HepG2 (cell line): ENCODE results near the gene RABGAP1L. TPM values are rescaled to one million over a fixed set of nuclear protein-coding genes. Genes with fewer than 3 reads are reported as not detected.

Experiments used
- HOXD1 ChIP-seq: sonication (generic); formaldehyde crosslinking; IDR thresholded peaks from 2 replicates; pipeline ENCODE4 v1.5.0; 2020; ENCODE audit warnings: missing genetic modification reagents
- KDM6A ChIP-seq: IDR thresholded peaks from 2 replicates; pipeline ENCODE4 v1.6.1; 2016; ENCODE audit warnings: low read depth
- NR2C2 ChIP-seq: sonication (generic); formaldehyde crosslinking; IDR thresholded peaks from 2 replicates; pipeline ENCODE4 v1.4.0; 2020; ENCODE audit warnings: missing genetic modification reagents, mild to moderate bottlenecking, moderate library complexity, borderline replicate concordance
- ONECUT2 ChIP-seq: sonication (generic); formaldehyde crosslinking; IDR thresholded peaks from 2 replicates; pipeline ENCODE4 v1.4.0; 2020; ENCODE audit warnings: missing genetic modification reagents
- POGK ChIP-seq: sonication (generic); formaldehyde crosslinking; conservative IDR thresholded peaks from 2 replicates; pipeline ENCODE4 v1.8.0; 2022; ENCODE audit warnings: mild to moderate bottlenecking, moderate library complexity, missing genetic modification reagents
- RFX5 ChIP-seq: IDR thresholded peaks from 2 replicates; pipeline ENCODE4 v1.6.1; 2011; ENCODE audit warnings: low read depth, low read length, improper control_type of control experiment
- ZNF275 ChIP-seq: sonication (generic); formaldehyde crosslinking; IDR thresholded peaks from 2 replicates; pipeline ENCODE4 v1.8.0; 2022; ENCODE audit warnings: missing genetic modification reagents, mild to moderate bottlenecking, inconsistent platforms, borderline replicate concordance
- ZNF512B ChIP-seq: sonication (generic); formaldehyde crosslinking; IDR thresholded peaks from 2 replicates; pipeline ENCODE4 v1.5.1; 2020; ENCODE audit warnings: missing genetic modification reagents, mild to moderate bottlenecking, borderline replicate concordance
- ZNF773 ChIP-seq: sonication (generic); formaldehyde crosslinking; IDR thresholded peaks from 2 replicates; pipeline ENCODE4 v1.4.0; 2020; ENCODE audit warnings: missing genetic modification reagents, borderline replicate concordance
- polyA plus RNA-seq, 8 experiments: library from polyadenylated mRNA; depleted of rRNA in 3 of 8; stranded (reverse) in 7 of 8; unstranded in 1 of 8; fragments of >200 nt; fragmentation: Illumina TruSeq in 4 of 8; extraction: Trizol in 4 of 8; gene quantifications; 2 replicates each; pipeline versions ENCODE4 v1.2.1 to v1.2.3, GENCODE V29; 2011 to 2016; ENCODE audit warnings: low read depth in 4 of 8, missing spikeins in 1 of 8, mixed read lengths in 1 of 8; ENCODE audit not compliant: insufficient read depth in 1 of 8
- total RNA-seq, 5 experiments: library from RNA; depleted of rRNA; stranded (reverse); fragments of >200 nt; fragmentation: Illumina TruSeq; extraction: Trizol; gene quantifications; 2 replicates each; pipeline ENCODE4 v1.2.3, GENCODE V29; 2016; ENCODE audit warnings: low read depth in 1 of 5
- TF ChIP-seq, protein P1 (sequence below): sonication (generic); formaldehyde crosslinking; IDR thresholded peaks from 2 replicates; pipeline ENCODE4 v1.9.0; 2021; ENCODE audit warnings: mild to moderate bottlenecking, missing genetic modification reagents
- TF ChIP-seq, protein P2 (sequence below): sonication (generic); formaldehyde crosslinking; IDR thresholded peaks from 2 replicates; pipeline ENCODE4 v1.5.0; 2020; ENCODE audit warnings: missing genetic modification reagents
- TF ChIP-seq, protein P3 (sequence below): sonication (generic); formaldehyde crosslinking; IDR thresholded peaks from 2 replicates; pipeline ENCODE4 v1.8.0; 2022; ENCODE audit warnings: missing genetic modification reagents, low read depth, mild to moderate bottlenecking, borderline replicate concordance

The RABGAP1L gene
- total and polyA plus RNA-seq, 2 of the 13 experiments (the other 11 are each of a cell fraction or from before 2014, with no cell fraction given): 7.9 to 22.6 TPM

DNA sequence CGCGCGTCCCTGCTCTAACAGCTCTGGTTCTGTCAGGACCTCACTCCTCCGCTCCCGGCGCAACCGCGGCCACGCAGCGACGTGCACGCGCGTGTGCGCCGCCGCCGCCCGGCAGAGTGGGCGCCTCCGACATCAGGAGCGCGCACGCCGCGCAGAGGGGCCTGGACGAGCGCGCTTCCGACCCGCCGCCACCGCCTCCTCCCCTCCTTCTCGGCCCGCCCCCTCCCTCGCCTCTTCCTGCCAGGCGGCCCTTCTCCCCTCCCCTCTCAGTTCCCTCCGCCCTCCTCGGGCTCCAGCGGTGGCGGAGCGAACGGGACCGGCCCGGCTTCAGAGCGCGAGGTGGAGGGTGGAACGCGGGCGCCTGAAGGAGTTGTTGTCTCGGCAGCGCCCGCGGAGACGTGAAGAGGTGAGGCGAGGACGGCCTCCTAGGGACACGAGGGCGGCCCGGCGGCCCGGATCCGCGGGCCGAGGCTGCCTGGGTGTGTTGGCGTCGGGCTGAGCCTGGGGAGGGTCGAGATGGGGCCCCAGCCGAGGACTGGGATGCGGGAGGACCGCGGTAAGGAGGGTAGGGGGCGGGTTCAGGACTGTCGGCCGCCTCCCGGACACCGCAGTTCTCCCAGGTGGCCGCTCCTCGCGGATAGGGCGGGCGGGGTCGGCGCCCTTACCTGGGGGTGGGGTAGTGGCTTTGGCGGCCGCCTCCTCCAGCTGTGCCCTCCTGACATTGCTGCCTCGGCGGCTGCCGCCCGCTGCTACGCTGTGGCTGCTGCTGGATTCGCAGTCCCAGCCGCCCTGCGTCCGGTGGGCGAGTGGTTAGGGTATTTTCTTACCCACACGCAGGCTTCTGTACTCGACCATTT lies at the start of gene RABGAP1L (continued):
- TF ChIP-seq, protein P1, sequence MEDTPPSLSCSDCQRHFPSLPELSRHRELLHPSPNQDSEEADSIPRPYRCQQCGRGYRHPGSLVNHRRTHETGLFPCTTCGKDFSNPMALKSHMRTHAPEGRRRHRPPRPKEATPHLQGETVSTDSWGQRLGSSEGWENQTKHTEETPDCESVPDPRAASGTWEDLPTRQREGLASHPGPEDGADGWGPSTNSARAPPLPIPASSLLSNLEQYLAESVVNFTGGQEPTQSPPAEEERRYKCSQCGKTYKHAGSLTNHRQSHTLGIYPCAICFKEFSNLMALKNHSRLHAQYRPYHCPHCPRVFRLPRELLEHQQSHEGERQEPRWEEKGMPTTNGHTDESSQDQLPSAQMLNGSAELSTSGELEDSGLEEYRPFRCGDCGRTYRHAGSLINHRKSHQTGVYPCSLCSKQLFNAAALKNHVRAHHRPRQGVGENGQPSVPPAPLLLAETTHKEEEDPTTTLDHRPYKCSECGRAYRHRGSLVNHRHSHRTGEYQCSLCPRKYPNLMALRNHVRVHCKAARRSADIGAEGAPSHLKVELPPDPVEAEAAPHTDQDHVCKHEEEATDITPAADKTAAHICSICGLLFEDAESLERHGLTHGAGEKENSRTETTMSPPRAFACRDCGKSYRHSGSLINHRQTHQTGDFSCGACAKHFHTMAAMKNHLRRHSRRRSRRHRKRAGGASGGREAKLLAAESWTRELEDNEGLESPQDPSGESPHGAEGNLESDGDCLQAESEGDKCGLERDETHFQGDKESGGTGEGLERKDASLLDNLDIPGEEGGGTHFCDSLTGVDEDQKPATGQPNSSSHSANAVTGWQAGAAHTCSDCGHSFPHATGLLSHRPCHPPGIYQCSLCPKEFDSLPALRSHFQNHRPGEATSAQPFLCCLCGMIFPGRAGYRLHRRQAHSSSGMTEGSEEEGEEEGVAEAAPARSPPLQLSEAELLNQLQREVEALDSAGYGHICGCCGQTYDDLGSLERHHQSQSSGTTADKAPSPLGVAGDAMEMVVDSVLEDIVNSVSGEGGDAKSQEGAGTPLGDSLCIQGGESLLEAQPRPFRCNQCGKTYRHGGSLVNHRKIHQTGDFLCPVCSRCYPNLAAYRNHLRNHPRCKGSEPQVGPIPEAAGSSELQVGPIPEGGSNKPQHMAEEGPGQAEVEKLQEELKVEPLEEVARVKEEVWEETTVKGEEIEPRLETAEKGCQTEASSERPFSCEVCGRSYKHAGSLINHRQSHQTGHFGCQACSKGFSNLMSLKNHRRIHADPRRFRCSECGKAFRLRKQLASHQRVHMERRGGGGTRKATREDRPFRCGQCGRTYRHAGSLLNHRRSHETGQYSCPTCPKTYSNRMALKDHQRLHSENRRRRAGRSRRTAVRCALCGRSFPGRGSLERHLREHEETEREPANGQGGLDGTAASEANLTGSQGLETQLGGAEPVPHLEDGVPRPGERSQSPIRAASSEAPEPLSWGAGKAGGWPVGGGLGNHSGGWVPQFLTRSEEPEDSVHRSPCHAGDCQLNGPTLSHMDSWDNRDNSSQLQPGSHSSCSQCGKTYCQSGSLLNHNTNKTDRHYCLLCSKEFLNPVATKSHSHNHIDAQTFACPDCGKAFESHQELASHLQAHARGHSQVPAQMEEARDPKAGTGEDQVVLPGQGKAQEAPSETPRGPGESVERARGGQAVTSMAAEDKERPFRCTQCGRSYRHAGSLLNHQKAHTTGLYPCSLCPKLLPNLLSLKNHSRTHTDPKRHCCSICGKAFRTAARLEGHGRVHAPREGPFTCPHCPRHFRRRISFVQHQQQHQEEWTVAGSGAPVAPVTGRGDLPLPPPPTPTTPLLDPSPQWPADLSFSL (CRISPR knock-in tag): no peak
- TF ChIP-seq KDM6A (CRISPR knock-in tag): no peak
- TF ChIP-seq, protein P2, sequence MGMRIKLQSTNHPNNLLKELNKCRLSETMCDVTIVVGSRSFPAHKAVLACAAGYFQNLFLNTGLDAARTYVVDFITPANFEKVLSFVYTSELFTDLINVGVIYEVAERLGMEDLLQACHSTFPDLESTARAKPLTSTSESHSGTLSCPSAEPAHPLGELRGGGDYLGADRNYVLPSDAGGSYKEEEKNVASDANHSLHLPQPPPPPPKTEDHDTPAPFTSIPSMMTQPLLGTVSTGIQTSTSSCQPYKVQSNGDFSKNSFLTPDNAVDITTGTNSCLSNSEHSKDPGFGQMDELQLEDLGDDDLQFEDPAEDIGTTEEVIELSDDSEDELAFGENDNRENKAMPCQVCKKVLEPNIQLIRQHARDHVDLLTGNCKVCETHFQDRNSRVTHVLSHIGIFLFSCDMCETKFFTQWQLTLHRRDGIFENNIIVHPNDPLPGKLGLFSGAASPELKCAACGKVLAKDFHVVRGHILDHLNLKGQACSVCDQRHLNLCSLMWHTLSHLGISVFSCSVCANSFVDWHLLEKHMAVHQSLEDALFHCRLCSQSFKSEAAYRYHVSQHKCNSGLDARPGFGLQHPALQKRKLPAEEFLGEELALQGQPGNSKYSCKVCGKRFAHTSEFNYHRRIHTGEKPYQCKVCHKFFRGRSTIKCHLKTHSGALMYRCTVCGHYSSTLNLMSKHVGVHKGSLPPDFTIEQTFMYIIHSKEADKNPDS (CRISPR knock-in tag): no peak
- no peak; the same call in 1 of the 2 replicates for TF ChIP-seq ZNF773
- no peak for TF ChIP-seq NR2C2
- no peak for TF ChIP-seq ONECUT2
- TF ChIP-seq POGK: peak; percentile 16; the same call in 1 of the 2 replicates
- TF ChIP-seq RFX5: no peak
- TF ChIP-seq ZNF275 (CRISPR knock-in tag): no peak
- TF ChIP-seq, protein P3, sequence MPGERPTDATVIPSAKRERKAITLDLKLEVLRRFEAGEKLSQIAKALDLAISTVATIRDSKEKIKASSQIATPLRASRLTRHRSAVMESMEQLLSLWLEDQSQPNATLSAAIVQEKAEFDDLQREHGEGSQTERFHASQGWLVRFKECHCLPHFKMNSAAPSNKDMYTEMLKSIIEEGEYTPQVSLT: no peak
- TF ChIP-seq ZNF512B (CRISPR knock-in tag): no peak
- TF ChIP-seq HOXD1 (CRISPR knock-in tag): 0 out of 2 replicates have a peak, but pooled peaks have one; percentile 22
